CD8-positive, alpha-beta memory T cell (primary cell): ENCODE measurements around the gene C1orf94. TPM values are rescaled to one million over a fixed set of nuclear protein-coding genes. Genes with fewer than 3 reads are reported as not detected.

Experiments used
- CTCF ChIA-PET: fragments of 350-600 bp; sonication (Branson Sonifier 250); formaldehyde crosslinking; loops from one replicate; lab custom pipeline; 2021; ENCODE audit warnings: antibody characterized with exemption; lab: Charles Lee
- POLR2A ChIA-PET: fragments of 350-600 bp; sonication (Branson Sonifier 250); formaldehyde crosslinking; loops from one replicate; lab custom pipeline; 2021; ENCODE audit warnings: antibody characterized with exemption; lab: Charles Lee
- DNase-seq, 5 donors: peaks; one replicate each; pipeline versions ENCODE4 v3.0.0 to v3.0.0-alpha.2; 2020 to 2022; ENCODE audit warnings: mixed read lengths in 1 of 5
- H3K27ac ChIP-seq: one replicate; pipeline ENCODE4 v1.7.0; 2013; ENCODE audit warnings: low read depth, mild to moderate bottlenecking, low read length, moderate library complexity
- H3K27me3 ChIP-seq: 2 replicates; pipeline ENCODE4 v1.7.0; 2013; ENCODE audit warnings: low read length, mild to moderate bottlenecking; ENCODE audit not compliant: insufficient read depth, poor library complexity, severe bottlenecking
- H3K36me3 ChIP-seq: 2 replicates; pipeline ENCODE4 v1.7.0; 2013; ENCODE audit warnings: mild to moderate bottlenecking, low read length, moderate library complexity; ENCODE audit not compliant: insufficient read depth
- H3K4me1 ChIP-seq: 2 replicates; pipeline ENCODE4 v1.7.0; 2013; ENCODE audit warnings: mild to moderate bottlenecking, low read length, moderate library complexity; ENCODE audit not compliant: insufficient read depth
- H3K4me3 ChIP-seq: 2 replicates; pipeline ENCODE4 v1.7.0; 2013; ENCODE audit warnings: mild to moderate bottlenecking, low read length
- H3K9me3 ChIP-seq: 2 replicates; pipeline ENCODE4 v1.7.0; 2013; ENCODE audit warnings: mild to moderate bottlenecking, low read length
- H3K27ac Mint-ChIP-seq, 8 donors: one replicate each; pipeline ENCODE4 v1.8.0; 2020 to 2021; ENCODE audit warnings: mixed read lengths in 8 of 8, mild to moderate bottlenecking in 6 of 8, inconsistent platforms in 3 of 8, moderate library complexity in 3 of 8
- H3K27me3 Mint-ChIP-seq, 2 donors: one replicate each; pipeline ENCODE4 v1.8.0; 2020 to 2021; ENCODE audit warnings: mixed read lengths in 2 of 2, mild to moderate bottlenecking in 1 of 2, moderate library complexity in 1 of 2
- H3K36me3 Mint-ChIP-seq, 3 donors: one replicate each; pipeline ENCODE4 v1.8.0; 2020 to 2021; ENCODE audit warnings: mixed read lengths in 3 of 3, inconsistent platforms in 1 of 3, mild to moderate bottlenecking in 1 of 3
- H3K4me1 Mint-ChIP-seq, 3 donors: one replicate each; pipeline ENCODE4 v1.8.0; 2020 to 2021; ENCODE audit warnings: mixed read lengths in 3 of 3, inconsistent platforms in 1 of 3, mild to moderate bottlenecking in 1 of 3
- H3K4me3 Mint-ChIP-seq, 7 donors: one replicate each; pipeline ENCODE4 v1.8.0; 2020 to 2021; ENCODE audit warnings: mixed read lengths in 7 of 7, mild to moderate bottlenecking in 6 of 7, moderate library complexity in 4 of 7, inconsistent platforms in 2 of 7
- H3K9me3 Mint-ChIP-seq, 5 donors: one replicate each; pipeline ENCODE4 v1.8.0; 2020 to 2022; ENCODE audit warnings: mixed read lengths in 5 of 5, mild to moderate bottlenecking in 3 of 5, moderate library complexity in 2 of 5, inconsistent platforms in 1 of 5
- polyA plus RNA-seq: library from polyadenylated mRNA; unstranded; fragments of 300-500 nt; fragmentation: Illumina TruSeq; gene quantifications from one replicate; pipeline ENCODE4 v1.2.3, GENCODE V29; 2021
- total RNA-seq, 2 experiments: library from RNA; stranded (reverse); gene quantifications; one replicate each; pipeline ENCODE4 v1.2.3, GENCODE V29; 2021

C1orf94 gene
- total and polyA plus RNA-seq, 3 experiments from 2014 or later, result not detected

GRCh38 chr1:34268311-34268954 lies 91.7 kb downstream of the C1orf94 start:
- Mint-ChIP-seq H3K27ac (no peak overlapping the region), H3K9me3 (peaks cover 0 to 3% (median 0%) of the 10 kb centered on the region in 5 donors), H3K27me3 (peaks cover 11 to 14% of the 10 kb centered on the region in 2 donors), H3K4me3 (no peak overlapping the region), H3K4me1 (no peaks in the 10 kb centered on the region), H3K36me3 (no peaks in the 10 kb centered on the region)
- no peak overlapping the region for H3K27ac ChIP-seq
- no peaks in the 10 kb centered on the region for H3K36me3 ChIP-seq
- no peaks in the 10 kb centered on the region for H3K9me3 ChIP-seq
- no peaks in the 10 kb centered on the region for H3K27me3 ChIP-seq
- POLR2A ChIA-PET, result no interaction called here
- no peak for DNase-seq
- CTCF ChIA-PET, result no interaction called here
- no peaks in the 10 kb centered on the region for H3K4me1 ChIP-seq
- H3K4me3 ChIP-seq, result no peak overlapping the region

Other genes with a start within 250 kb of the C1orf94 start
- not detected for gene CSMD2, start 11.7 kb upstream of the C1orf94 start, total RNA-seq
- gene CSMD2, start 11.7 kb upstream of the C1orf94 start, polyA plus RNA-seq, result not detected